HepG2 (cell line): ENCODE results near the gene PPAN. TPM values are rescaled to one million over a fixed set of nuclear protein-coding genes. Genes with fewer than 3 reads are reported as not detected.
A peak's percentile ranks its signal among the peaks of the same experiment; 100 is the strongest.

Experiments used
- AGO2 ChIP-seq: fragments of 200-400 bp; formaldehyde crosslinking; optimal IDR thresholded peaks from 2 replicates; pipeline ENCODE3; 2017; ENCODE audit warnings: mild to moderate bottlenecking, low read depth, low read length, moderate library complexity
- ATF4 ChIP-seq, 2 experiments: fragments of 450-650 bp in 1 of 2; sonication (generic) in 1 of 2; formaldehyde crosslinking; IDR thresholded peaks; 2 replicates each; pipeline versions ENCODE4 v1.5.0 to v1.8.0; 2020 to 2022; ENCODE audit warnings: mild to moderate bottlenecking in 1 of 2, missing genetic modification reagents in 1 of 2
- FOSL1 ChIP-seq: sonication (generic); formaldehyde crosslinking; IDR thresholded peaks from 2 replicates; pipeline ENCODE4 v1.9.0; 2021; ENCODE audit warnings: missing genetic modification reagents, borderline replicate concordance
- KLF6 ChIP-seq: IDR thresholded peaks from 2 replicates; pipeline ENCODE4 v1.8.0; 2016; ENCODE audit warnings: missing biosample characterization, missing genetic modification reagents
- PRMT3 ChIP-seq: sonication (generic); formaldehyde crosslinking; IDR thresholded peaks from 2 replicates; pipeline ENCODE4 v1.8.1; 2022; ENCODE audit warnings: low read depth, mild to moderate bottlenecking, moderate library complexity, missing genetic modification reagents, borderline replicate concordance
- RARA ChIP-seq: IDR thresholded peaks from 2 replicates; pipeline ENCODE4 v1.6.1; 2016; ENCODE audit warnings: missing genetic modification reagents, missing compliant biosample characterization
- RBFOX2 ChIP-seq: fragments of 200-400 bp; formaldehyde crosslinking; IDR thresholded peaks from 2 replicates; pipeline ENCODE4 v1.6.1; 2017; ENCODE audit warnings: low read depth, mild to moderate bottlenecking, low read length
- RXRA ChIP-seq: sonication (generic); formaldehyde crosslinking; IDR thresholded peaks from 2 replicates; pipeline ENCODE4 v1.5.1; 2020; ENCODE audit warnings: missing genetic modification reagents
- SALL1 ChIP-seq: sonication (generic); formaldehyde crosslinking; IDR thresholded peaks from 2 replicates; pipeline ENCODE4 v1.8.0; 2022; ENCODE audit warnings: mild to moderate bottlenecking, missing genetic modification reagents
- SMC3 ChIP-seq: IDR thresholded peaks from 2 replicates; pipeline ENCODE4 v1.6.1; 2011; ENCODE audit warnings: low read length, improper control_type of control experiment
- SRSF1 ChIP-seq: fragments of 200-400 bp; formaldehyde crosslinking; optimal IDR thresholded peaks from 2 replicates; pipeline ENCODE3; 2017; ENCODE audit warnings: mild to moderate bottlenecking, low read depth, low read length, moderate library complexity
- TCF12 ChIP-seq, 2 experiments: fragments of 450-650 bp in 1 of 2; sonication (generic) in 1 of 2; formaldehyde crosslinking in 1 of 2; IDR thresholded peaks; 2 replicates each; pipeline versions ENCODE4 v1.6.1 to v1.8.0; 2017 to 2022; ENCODE audit warnings: antibody characterized with exemption in 1 of 2, mild to moderate bottlenecking in 1 of 2, missing genetic modification reagents in 1 of 2, moderate library complexity in 1 of 2
- XRCC5 ChIP-seq: fragments of 200-400 bp; formaldehyde crosslinking; optimal IDR thresholded peaks from 2 replicates; pipeline ENCODE3; 2017; ENCODE audit warnings: mild to moderate bottlenecking, low read length
- polyA plus RNA-seq, 8 experiments: library from polyadenylated mRNA; depleted of rRNA in 3 of 8; stranded (reverse) in 7 of 8; unstranded in 1 of 8; fragments of >200 nt; fragmentation: Illumina TruSeq in 4 of 8; extraction: Trizol in 4 of 8; gene quantifications; 2 replicates each; pipeline versions ENCODE4 v1.2.1 to v1.2.3, GENCODE V29; 2011 to 2016; ENCODE audit warnings: low read depth in 4 of 8, missing spikeins in 1 of 8, mixed read lengths in 1 of 8; ENCODE audit not compliant: insufficient read depth in 1 of 8
- total RNA-seq, 5 experiments: library from RNA; depleted of rRNA; stranded (reverse); fragments of >200 nt; fragmentation: Illumina TruSeq; extraction: Trizol; gene quantifications; 2 replicates each; pipeline ENCODE4 v1.2.3, GENCODE V29; 2016; ENCODE audit warnings: low read depth in 1 of 5
- TF ChIP-seq, protein P1 (sequence below): sonication (generic); formaldehyde crosslinking; IDR thresholded peaks from 2 replicates; pipeline ENCODE4 v1.4.0; 2020; ENCODE audit warnings: mild to moderate bottlenecking, missing genetic modification reagents, borderline replicate concordance
- TF ChIP-seq, protein P2 (sequence below): sonication (generic); formaldehyde crosslinking; conservative IDR thresholded peaks from 2 replicates; pipeline ENCODE4 v1.8.0; 2022; ENCODE audit warnings: missing genetic modification reagents
- TF ChIP-seq, protein P3 (sequence below): sonication (generic); formaldehyde crosslinking; IDR thresholded peaks from 2 replicates; pipeline ENCODE4 v1.4.0; 2020; ENCODE audit warnings: missing genetic modification reagents
- TF ChIP-seq, protein P4 (sequence below): sonication (generic); formaldehyde crosslinking; IDR thresholded peaks from 2 replicates; pipeline ENCODE4 v1.4.0; 2020; ENCODE audit warnings: missing genetic modification reagents, borderline replicate concordance

The PPAN gene
- total and polyA plus RNA-seq, 2 of the 13 experiments (the other 11 are each of a cell fraction or from before 2014, with no cell fraction given): 36.2 to 41.9 TPM

GRCh38 chr19:10112895-10113591 lies 6.9 kb downstream of the PPAN start (continued):
- TF ChIP-seq, protein P1, sequence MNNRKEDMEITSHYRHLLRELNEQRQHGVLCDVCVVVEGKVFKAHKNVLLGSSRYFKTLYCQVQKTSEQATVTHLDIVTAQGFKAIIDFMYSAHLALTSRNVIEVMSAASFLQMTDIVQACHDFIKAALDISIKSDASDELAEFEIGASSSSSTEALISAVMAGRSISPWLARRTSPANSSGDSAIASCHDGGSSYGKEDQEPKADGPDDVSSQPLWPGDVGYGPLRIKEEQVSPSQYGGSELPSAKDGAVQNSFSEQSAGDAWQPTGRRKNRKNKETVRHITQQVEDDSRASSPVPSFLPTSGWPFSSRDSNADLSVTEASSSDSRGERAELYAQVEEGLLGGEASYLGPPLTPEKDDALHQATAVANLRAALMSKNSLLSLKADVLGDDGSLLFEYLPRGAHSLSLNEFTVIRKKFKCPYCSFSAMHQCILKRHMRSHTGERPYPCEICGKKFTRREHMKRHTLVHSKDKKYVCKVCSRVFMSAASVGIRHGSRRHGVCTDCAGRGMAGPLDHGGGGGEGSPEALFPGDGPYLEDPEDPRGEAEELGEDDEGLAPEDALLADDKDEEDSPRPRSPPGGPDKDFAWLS (CRISPR knock-in tag): peak; percentile 88; the same call in 1 of the 2 replicates
- TF ChIP-seq SRSF1: peak; percentile 95
- TF ChIP-seq SMC3: no peak; the same call in 1 of the 2 replicates
- peak; percentile 95 for TF ChIP-seq RARA (CRISPR knock-in tag)
- TF ChIP-seq AGO2: peak; percentile 95
- peak; percentile 52 for TF ChIP-seq SALL1 (CRISPR knock-in tag)
- TF ChIP-seq, protein P2, sequence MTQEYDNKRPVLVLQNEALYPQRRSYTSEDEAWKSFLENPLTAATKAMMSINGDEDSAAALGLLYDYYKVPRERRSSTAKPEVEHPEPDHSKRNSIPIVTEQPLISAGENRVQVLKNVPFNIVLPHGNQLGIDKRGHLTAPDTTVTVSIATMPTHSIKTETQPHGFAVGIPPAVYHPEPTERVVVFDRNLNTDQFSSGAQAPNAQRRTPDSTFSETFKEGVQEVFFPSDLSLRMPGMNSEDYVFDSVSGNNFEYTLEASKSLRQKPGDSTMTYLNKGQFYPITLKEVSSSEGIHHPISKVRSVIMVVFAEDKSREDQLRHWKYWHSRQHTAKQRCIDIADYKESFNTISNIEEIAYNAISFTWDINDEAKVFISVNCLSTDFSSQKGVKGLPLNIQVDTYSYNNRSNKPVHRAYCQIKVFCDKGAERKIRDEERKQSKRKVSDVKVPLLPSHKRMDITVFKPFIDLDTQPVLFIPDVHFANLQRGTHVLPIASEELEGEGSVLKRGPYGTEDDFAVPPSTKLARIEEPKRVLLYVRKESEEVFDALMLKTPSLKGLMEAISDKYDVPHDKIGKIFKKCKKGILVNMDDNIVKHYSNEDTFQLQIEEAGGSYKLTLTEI (CRISPR knock-in tag): no peak
- TF ChIP-seq PRMT3: peak; percentile 20; the same call in 1 of the 2 replicates
- peak; percentile 25 for TF ChIP-seq XRCC5
- TF ChIP-seq RXRA: peak; percentile 96
- TF ChIP-seq, protein P3, sequence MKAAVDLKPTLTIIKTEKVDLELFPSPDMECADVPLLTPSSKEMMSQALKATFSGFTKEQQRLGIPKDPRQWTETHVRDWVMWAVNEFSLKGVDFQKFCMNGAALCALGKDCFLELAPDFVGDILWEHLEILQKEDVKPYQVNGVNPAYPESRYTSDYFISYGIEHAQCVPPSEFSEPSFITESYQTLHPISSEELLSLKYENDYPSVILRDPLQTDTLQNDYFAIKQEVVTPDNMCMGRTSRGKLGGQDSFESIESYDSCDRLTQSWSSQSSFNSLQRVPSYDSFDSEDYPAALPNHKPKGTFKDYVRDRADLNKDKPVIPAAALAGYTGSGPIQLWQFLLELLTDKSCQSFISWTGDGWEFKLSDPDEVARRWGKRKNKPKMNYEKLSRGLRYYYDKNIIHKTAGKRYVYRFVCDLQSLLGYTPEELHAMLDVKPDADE (CRISPR knock-in tag): no peak
- peak; percentile 76 for TF ChIP-seq RBFOX2
- TF ChIP-seq FOSL1 (CRISPR knock-in tag): no peak
- TF ChIP-seq, protein P4, sequence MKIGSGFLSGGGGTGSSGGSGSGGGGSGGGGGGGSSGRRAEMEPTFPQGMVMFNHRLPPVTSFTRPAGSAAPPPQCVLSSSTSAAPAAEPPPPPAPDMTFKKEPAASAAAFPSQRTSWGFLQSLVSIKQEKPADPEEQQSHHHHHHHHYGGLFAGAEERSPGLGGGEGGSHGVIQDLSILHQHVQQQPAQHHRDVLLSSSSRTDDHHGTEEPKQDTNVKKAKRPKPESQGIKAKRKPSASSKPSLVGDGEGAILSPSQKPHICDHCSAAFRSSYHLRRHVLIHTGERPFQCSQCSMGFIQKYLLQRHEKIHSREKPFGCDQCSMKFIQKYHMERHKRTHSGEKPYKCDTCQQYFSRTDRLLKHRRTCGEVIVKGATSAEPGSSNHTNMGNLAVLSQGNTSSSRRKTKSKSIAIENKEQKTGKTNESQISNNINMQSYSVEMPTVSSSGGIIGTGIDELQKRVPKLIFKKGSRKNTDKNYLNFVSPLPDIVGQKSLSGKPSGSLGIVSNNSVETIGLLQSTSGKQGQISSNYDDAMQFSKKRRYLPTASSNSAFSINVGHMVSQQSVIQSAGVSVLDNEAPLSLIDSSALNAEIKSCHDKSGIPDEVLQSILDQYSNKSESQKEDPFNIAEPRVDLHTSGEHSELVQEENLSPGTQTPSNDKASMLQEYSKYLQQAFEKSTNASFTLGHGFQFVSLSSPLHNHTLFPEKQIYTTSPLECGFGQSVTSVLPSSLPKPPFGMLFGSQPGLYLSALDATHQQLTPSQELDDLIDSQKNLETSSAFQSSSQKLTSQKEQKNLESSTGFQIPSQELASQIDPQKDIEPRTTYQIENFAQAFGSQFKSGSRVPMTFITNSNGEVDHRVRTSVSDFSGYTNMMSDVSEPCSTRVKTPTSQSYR (CRISPR knock-in tag): peak; percentile 55; the same call in 1 of the 2 replicates
- TF ChIP-seq ATF4 (CRISPR knock-in tag; IDR thresholded peaks at IDR 0.05): no peak
- peak; percentile 38; the same call in 1 of the 2 replicates for TF ChIP-seq KLF6 (CRISPR knock-in tag)
- TF ChIP-seq TCF12 (IDR thresholded peaks at IDR 0.05): no peak
- 0 out of 2 replicates have a peak, but pooled peaks have one; percentile 21 for TF ChIP-seq TCF12 (CRISPR knock-in tag; IDR thresholded peaks at IDR 0.05)
